ENCODE results near the gene SHISA3. TPM values are rescaled to one million over a fixed set of nuclear protein-coding genes. Genes with fewer than 3 reads are reported as not detected.

Gene SHISA3
- polyA plus RNA-seq, 1 experiment: 1.3 TPM

GRCh38 chr4:42446823-42447222 lies 49.5 kb downstream of the SHISA3 start:
- ChIA-PET CTCF (no interaction called here), POLR2A (no interaction called here)
- Histone ChIP-seq H3K27me3 (ENCODE audit: control insufficient read depth, insufficient read depth, low read length) (no peaks in the 10 kb centered on the region), H3K4me3 (ENCODE audit: low read depth, low read length) (no peak overlapping the region), H3K9me3 (ENCODE audit: control insufficient read depth, insufficient read depth, low read length) (no peaks in the 10 kb centered on the region), H3K27ac (ENCODE audit: low read depth, low read length) (no peak overlapping the region)
- DNase-seq (ENCODE audit: low read depth, low spot score): no peak
- no peak for TF ChIP-seq CTCF (IDR thresholded peaks at IDR 0.05; ENCODE audit: low read depth, low read length)

Other genes with a start within 250 kb of the SHISA3 start
- not detected in 2 replicates for gene BEND4, start 244.8 kb upstream of the SHISA3 start, polyA plus RNA-seq (2011; rRNA removed)

Data from AG04450 (cell line).